ENCODE data around the gene CUBN. TPM values are rescaled to one million over a fixed set of nuclear protein-coding genes. Genes with fewer than 3 reads are reported as not detected.
A peak's percentile ranks its signal among the peaks of the same experiment; 100 is the strongest.

Gene CUBN
- total RNA-seq = 10 to 100 TPM; 13.4 to 31.0 (median 19.7) TPM

DNA sequence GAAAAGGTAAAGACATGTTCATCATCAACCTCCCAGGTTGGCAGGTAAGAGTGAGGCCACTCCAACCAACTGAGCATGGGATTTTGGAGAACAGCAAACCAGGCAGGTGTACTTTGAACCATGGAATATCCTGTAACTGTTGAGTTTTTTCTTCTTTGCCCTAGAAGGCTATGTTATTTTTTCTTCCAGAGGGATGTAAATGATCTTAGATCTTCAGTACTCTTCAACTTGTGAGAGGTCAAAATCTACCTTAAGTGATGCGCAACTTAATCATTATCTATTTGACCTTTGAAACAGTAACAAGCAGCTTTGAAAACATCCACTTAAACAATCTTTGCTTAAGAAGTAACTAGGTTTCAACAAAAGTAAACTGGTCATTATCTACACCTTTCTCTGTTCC is at the start of gene CUBN:
Gene CUBN, minus strand, starts transcription at position 71 of the 400 bp plus-strand sequence. Its CDS starts 46 bp downstream, at position 25.
- Histone ChIP-seq H3K4me3 (replicated peaks in 1 of 3) (no peak within 1 kb of the TSS), H3K36me3 (no peaks in the 10 kb centered on the region), H3K9me3 (no peaks in the 10 kb centered on the region), H3K27me3 (no peaks in the 10 kb centered on the region), H3K27ac (no peak within 1 kb of the TSS), H3K4me1 (no peaks in the 10 kb centered on the region)
- no peak for DNase-seq
- no peak for TF ChIP-seq POLR2A (IDR thresholded peaks at IDR 0.05)
- TF ChIP-seq, protein P1, sequence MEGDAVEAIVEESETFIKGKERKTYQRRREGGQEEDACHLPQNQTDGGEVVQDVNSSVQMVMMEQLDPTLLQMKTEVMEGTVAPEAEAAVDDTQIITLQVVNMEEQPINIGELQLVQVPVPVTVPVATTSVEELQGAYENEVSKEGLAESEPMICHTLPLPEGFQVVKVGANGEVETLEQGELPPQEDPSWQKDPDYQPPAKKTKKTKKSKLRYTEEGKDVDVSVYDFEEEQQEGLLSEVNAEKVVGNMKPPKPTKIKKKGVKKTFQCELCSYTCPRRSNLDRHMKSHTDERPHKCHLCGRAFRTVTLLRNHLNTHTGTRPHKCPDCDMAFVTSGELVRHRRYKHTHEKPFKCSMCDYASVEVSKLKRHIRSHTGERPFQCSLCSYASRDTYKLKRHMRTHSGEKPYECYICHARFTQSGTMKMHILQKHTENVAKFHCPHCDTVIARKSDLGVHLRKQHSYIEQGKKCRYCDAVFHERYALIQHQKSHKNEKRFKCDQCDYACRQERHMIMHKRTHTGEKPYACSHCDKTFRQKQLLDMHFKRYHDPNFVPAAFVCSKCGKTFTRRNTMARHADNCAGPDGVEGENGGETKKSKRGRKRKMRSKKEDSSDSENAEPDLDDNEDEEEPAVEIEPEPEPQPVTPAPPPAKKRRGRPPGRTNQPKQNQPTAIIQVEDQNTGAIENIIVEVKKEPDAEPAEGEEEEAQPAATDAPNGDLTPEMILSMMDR (IDR thresholded peaks at IDR 0.05) = no peak
- intact Hi-C loops (cut with DNase I) = no loop called here
- 93 to 100% methylated on average over 1 of the region's 1 CpG for WGBS, 2 donors

DNA sequence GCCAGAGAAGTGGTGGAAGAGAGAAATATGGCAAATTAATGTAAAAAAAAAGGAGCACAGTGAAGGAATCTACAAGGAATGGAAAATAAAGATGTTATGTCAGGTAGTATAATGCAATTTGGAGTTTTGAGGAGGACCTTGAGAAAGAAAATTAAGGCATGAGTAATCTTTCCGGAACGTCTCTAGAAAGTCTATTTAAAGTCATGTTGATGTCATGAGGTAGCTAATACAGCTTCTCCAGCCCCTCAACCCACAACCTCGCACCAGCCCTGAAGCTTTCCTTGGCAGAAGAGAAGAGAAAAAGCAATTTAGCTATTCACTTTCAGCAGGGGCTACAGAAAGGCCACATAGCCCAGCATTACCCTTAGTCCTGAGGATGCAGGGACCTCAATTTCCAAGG is 49.4 kb upstream of the CUBN start:
- H3K4me1 ChIP-seq = peaks cover 57 to 72% of the 10 kb centered on the region in 2 donors
- H3K27ac ChIP-seq = peak overlapping the region in 1 of 3 donors; percentile 18
- 63 to 80% methylated on average over 3 of the region's 3 CpGs for WGBS, 2 donors
- H3K9me3 ChIP-seq = no peaks in the 10 kb centered on the region
- H3K36me3 ChIP-seq = no peaks in the 10 kb centered on the region
- no peak overlapping the region for H3K4me3 ChIP-seq (replicated peaks in 1 of 3)
- H3K27me3 ChIP-seq = no peaks in the 10 kb centered on the region
- intact Hi-C loops (cut with DNase I) = no loop called here
- TF ChIP-seq POLR2A (IDR thresholded peaks at IDR 0.05) = no peak
- TF ChIP-seq, protein P1 (IDR thresholded peaks at IDR 0.05) = no peak
- no peak for DNase-seq

DNA sequence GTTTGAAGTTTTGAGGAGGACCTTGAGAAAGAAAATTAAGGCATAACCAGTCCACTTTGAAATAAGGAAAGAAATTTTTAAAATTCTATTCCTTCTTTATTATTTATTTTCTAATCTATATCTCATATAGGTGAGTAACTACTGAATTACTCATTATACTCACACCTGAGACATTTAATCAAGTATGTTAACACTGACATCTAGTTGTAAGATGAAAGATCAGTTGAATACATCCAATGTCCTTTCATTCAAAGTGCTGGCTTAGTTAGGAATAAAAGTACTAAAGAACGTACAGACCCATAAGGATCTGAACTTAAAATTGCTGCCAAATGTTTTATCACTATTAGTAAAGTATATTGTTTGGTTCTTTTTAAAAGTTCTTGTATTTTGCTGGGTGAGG is 48.4 kb upstream of the CUBN start:
- TF ChIP-seq, protein P1 (IDR thresholded peaks at IDR 0.05) = peak in 1 of 6 experiments; percentile 7
- TF ChIP-seq POLR2A (IDR thresholded peaks at IDR 0.05) = no peak
- Histone ChIP-seq H3K4me1 (peaks cover 50 to 63% of the 10 kb centered on the region in 2 donors), H3K36me3 (no peaks in the 10 kb centered on the region), H3K27me3 (no peaks in the 10 kb centered on the region), H3K9me3 (no peaks in the 10 kb centered on the region), H3K27ac (no peak overlapping the region), H3K4me3 (replicated peaks in 1 of 3) (no peak overlapping the region)
- WGBS, 2 donors = 93 to 95% methylated on average over 1 of the region's 1 CpG
- DNase-seq = no peak
- intact Hi-C loops (cut with DNase I) = no loop called here

DNA sequence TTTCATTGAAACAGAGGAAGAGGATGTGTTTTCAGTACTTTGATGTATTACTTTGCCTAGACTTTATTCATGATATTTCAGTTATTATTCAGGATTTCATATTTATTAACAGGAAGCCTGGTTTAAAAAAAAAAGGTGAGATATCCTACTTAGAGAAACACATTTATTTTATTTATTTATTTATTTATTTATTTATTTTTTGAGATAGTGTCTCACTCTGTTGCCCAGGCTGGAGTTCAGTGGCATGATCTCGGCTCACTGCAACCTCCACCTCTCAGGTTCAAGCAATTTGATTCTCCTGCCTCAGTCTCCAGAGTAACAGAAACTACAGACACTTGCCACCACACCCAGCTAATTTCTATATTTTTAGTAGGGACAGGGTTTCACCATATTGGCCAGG is 47.4 kb upstream of the CUBN start:
- no peak for DNase-seq
- WGBS, 2 donors = 96 to 100% methylated on average over 1 of the region's 1 CpG
- intact Hi-C loops (cut with DNase I) = no loop called here

DNA sequence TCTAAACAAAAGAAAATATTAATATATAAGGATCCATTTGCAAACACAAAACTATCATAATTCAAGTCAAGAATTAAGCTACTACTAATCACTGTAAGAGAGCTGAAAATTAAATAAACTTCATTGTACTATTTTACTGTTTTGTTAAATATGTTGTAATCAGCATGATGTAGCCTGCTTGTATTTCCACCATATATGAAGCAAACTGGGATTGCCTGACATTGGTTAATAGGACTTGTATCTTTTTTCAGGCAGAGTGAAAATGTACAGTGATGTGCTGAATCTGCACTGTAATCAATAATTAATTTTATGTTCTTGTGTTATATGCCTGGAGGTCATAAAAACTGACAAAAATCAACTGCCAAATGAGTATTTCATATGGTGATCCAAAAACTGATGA is 46.5 kb upstream of the CUBN start:
- Histone ChIP-seq H3K36me3 (no peaks in the 10 kb centered on the region), H3K4me1 (peaks cover 41 to 49% of the 10 kb centered on the region in 2 donors), H3K27me3 (no peaks in the 10 kb centered on the region), H3K4me3 (replicated peaks in 1 of 3) (no peak overlapping the region), H3K27ac (peak overlapping the region in 2 of 3 donors; percentile 19 to 50), H3K9me3 (no peaks in the 10 kb centered on the region)
- DNase-seq = no peak
- no peak for TF ChIP-seq POLR2A (IDR thresholded peaks at IDR 0.05)
- TF ChIP-seq, protein P1 (IDR thresholded peaks at IDR 0.05) = no peak
- intact Hi-C loops (cut with DNase I) = no loop called here

More for the DNA sequence above, 47.4 kb upstream of the CUBN start:
- Histone ChIP-seq H3K4me1 (peaks cover 41 to 53% of the 10 kb centered on the region in 2 donors), H3K4me3 (replicated peaks in 1 of 3) (no peak overlapping the region), H3K27me3 (no peaks in the 10 kb centered on the region), H3K9me3 (no peaks in the 10 kb centered on the region), H3K27ac (no peak overlapping the region), H3K36me3 (no peaks in the 10 kb centered on the region)
- TF ChIP-seq, protein P1 (IDR thresholded peaks at IDR 0.05) = no peak
- TF ChIP-seq POLR2A (IDR thresholded peaks at IDR 0.05) = no peak
